ENCODE results near the gene TNNT2. TPM values are rescaled to one million over a fixed set of nuclear protein-coding genes. Genes with fewer than 3 reads are reported as not detected.

The TNNT2 gene
- total and polyA plus RNA-seq, 2 of the 8 experiments (the other 6 are each of a cell fraction or from before 2014, with no cell fraction given), result 3.1 to 21.0 TPM

DNA sequence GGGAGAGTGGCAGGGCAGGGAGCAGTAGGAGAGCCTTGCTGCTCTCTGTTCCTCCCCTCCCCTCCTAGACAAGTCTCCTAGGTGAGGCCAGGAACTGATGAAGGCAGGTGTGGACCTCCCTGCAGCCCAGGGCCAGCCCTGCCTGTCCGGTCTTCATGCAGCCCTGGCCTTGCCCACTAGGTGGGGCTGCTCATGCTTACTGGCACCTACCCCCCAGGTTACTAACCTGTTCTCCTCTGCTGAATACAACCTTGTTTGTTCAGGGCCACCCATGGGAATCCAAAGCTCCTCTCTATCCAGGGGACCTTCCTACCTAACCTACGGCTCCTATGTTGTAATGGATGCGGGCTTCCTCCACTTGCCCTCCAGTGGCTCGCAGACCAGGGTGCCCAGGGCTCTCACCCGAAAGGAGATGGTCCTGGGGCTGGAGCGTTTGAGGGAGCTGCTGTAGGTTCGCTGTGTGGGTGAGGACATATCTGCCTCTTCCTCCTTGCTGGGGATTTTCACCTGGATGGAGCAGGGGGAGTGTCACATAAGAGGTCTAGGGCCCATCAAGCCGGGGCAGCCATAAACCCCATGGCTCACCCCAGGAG lies 7.9 kb upstream of the TNNT2 start:
- Histone ChIP-seq H2BK15ac (ENCODE audit: low read length) (peak overlapping the region; percentile 46; the same call in 1 of the 2 replicates), H3K9ac (replicated peaks in 1 of 4; ENCODE audit: extremely low read depth in 1 of 4, low read depth in 3 of 4, low read length in 3 of 4) (no peak overlapping the region), H3K18ac (ENCODE audit: extremely low read depth, low read length) (no peak overlapping the region), H3K14ac (ENCODE audit: insufficient read length) (no peak overlapping the region), H3K4me1 (replicated peaks in 1 of 4; ENCODE audit: control insufficient read depth in 3 of 4, insufficient read depth in 4 of 4, low read length in 3 of 4) (peaks cover 0 to 2% (median 0%) of the 10 kb centered on the region in 4 experiments; a peak in 1 of 7 replicates), H3K4ac (replicated peaks; ENCODE audit: insufficient read length, low read depth, low read length) (no peak overlapping the region), H3K27ac (ENCODE audit: low read depth, low read length) (no peak overlapping the region), H4K5ac (ENCODE audit: insufficient read length, low read depth, low read length) (no peak overlapping the region), H3K56ac (replicated peaks; ENCODE audit: insufficient read length, low read depth, low read length) (no peak overlapping the region), H2BK20ac (ENCODE audit: low read length) (no peak overlapping the region), H2BK12ac (ENCODE audit: low read depth, low read length) (no peak overlapping the region), H3K79me2 (ENCODE audit: control insufficient read depth in 1 of 2, insufficient read depth in 2 of 2, low read length in 2 of 2) (no peaks in the 10 kb centered on the region), H3K36me3 (ENCODE audit: control insufficient read depth in 2 of 4, insufficient read depth in 4 of 4, low read length in 3 of 4) (peaks cover 0 to 4% (median 2%) of the 10 kb centered on the region in 4 experiments; a peak in 4 of 8 replicates), H2AK5ac (ENCODE audit: low read depth, low read length) (no peak overlapping the region), H3K4me2 (ENCODE audit: insufficient read depth in 1 of 2, low read depth in 2 of 2, low read length in 2 of 2) (no peak overlapping the region), H3K9me3 (ENCODE audit: insufficient read depth in 2 of 2, low read depth in 1 of 2, low read length in 1 of 2) (no peaks in the 10 kb centered on the region), H2AFZ (ENCODE audit: low read length) (no peak overlapping the region), H3K23ac (ENCODE audit: insufficient read length) (no peak overlapping the region), H4K91ac (replicated peaks; ENCODE audit: insufficient read length, low read length) (no peak overlapping the region), H3K4me3 (ENCODE audit: extremely low read depth in 1 of 4, insufficient read depth in 2 of 4, low read depth in 3 of 4, low read length in 4 of 4) (no peak overlapping the region), H2BK5ac (ENCODE audit: low read depth, low read length) (no peak overlapping the region), H2BK120ac (replicated peaks; ENCODE audit: low read depth, low read length) (no peak overlapping the region), H3K23me2 (ENCODE audit: low read depth, low read length) (no peaks in the 10 kb centered on the region), H4K8ac (ENCODE audit: extremely low read depth, insufficient read depth, low read length) (no peak overlapping the region), H3K79me1 (ENCODE audit: low read depth, low read length) (no peaks in the 10 kb centered on the region), H3K27me3 (replicated peaks in 1 of 4; ENCODE audit: control insufficient read depth in 3 of 4, extremely low read depth in 1 of 4, insufficient read depth in 3 of 4, low read length in 3 of 4) (no peaks in the 10 kb centered on the region), H4K20me1 (replicated peaks in 1 of 2; ENCODE audit: control insufficient read depth in 1 of 2, insufficient read depth in 2 of 2, low read length in 2 of 2) (no peaks in the 10 kb centered on the region)
- ChIA-PET CTCF (ENCODE audit: partially characterized antibody) (interaction anchor here (0.6 to 17.6 kb wide), 35 partner anchors 6 to 204 kb away, joined by 3 to 371 read pairs (median 5); partner anchors contain the start of genes LAD1 and TNNT2), POLR2A (ENCODE audit: partially characterized antibody) (interaction anchor here (0.9 to 2.1 kb wide), 9 partner anchors 8 to 131 kb away, joined by 3 to 8 read pairs (median 3); partner anchors contain the start of genes LAD1 and TNNT2)
- FAIRE-seq, result peak; percentile 57
- TF ChIP-seq NRF1 (IDR thresholded peaks at IDR 0.05; ENCODE audit: low read depth, low read length) (no peak), RAD21 (IDR thresholded peaks at IDR 0.05 in 1 of 2, conservative IDR thresholded peaks at IDR 0.05 in 1 of 2; ENCODE audit: low read depth in 2 of 2, low read length in 2 of 2) (peak; percentile 74 to 84), POLR2AphosphoS5 (IDR thresholded peaks at IDR 0.05; ENCODE audit: low read depth, low read length) (peak; percentile 32; the same call in 1 of the 2 replicates)
- TF ChIP-seq, protein P1, sequence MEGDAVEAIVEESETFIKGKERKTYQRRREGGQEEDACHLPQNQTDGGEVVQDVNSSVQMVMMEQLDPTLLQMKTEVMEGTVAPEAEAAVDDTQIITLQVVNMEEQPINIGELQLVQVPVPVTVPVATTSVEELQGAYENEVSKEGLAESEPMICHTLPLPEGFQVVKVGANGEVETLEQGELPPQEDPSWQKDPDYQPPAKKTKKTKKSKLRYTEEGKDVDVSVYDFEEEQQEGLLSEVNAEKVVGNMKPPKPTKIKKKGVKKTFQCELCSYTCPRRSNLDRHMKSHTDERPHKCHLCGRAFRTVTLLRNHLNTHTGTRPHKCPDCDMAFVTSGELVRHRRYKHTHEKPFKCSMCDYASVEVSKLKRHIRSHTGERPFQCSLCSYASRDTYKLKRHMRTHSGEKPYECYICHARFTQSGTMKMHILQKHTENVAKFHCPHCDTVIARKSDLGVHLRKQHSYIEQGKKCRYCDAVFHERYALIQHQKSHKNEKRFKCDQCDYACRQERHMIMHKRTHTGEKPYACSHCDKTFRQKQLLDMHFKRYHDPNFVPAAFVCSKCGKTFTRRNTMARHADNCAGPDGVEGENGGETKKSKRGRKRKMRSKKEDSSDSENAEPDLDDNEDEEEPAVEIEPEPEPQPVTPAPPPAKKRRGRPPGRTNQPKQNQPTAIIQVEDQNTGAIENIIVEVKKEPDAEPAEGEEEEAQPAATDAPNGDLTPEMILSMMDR (IDR thresholded peaks at IDR 0.05; ENCODE audit: control extremely low read depth in 1 of 3, insufficient read depth in 1 of 3, low read depth in 1 of 3, low read length in 3 of 3), result peak; percentile 92 to 99 (median 98)
- 72% methylated on average over 7 of the region's 8 CpGs; no CpG with 5 or more reads in 1 of the 2 experiments for WGBS, 2 experiments (ENCODE audit: extremely low coverage in 1 of 2, insufficient coverage in 1 of 2, insufficient read length in 1 of 2, insufficient replicate concordance in 2 of 2, low coverage in 1 of 2, low lambda C conversion rate in 2 of 2, missing lambda C conversion rate in 1 of 2)
- DNase-seq (ENCODE audit: low read depth in 1 of 2, low spot score in 2 of 2), result peak; percentile 38 to 95

All from H1 (cell line).